ENCODE data around the gene QRICH2. TPM values are rescaled to one million over a fixed set of nuclear protein-coding genes. Genes with fewer than 3 reads are reported as not detected.

QRICH2 gene
- total and polyA plus RNA-seq, 9 of the 15 experiments (the other 6 are each of a cell fraction or from before 2014, with no cell fraction given): 0.03 to 1.6 (median 0.81) TPM

GRCh38 chr17:76336756-76337412 is 28.8 kb upstream of the QRICH2 start:
- H3K79me2 ChIP-seq (ENCODE audit: control insufficient read depth, insufficient read depth, low read length): peaks cover 3% of the 10 kb centered on the region; the same call in 1 of the 3 replicates
- H3K4me2 ChIP-seq (ENCODE audit: insufficient read depth, low read length): no peak overlapping the region
- FAIRE-seq: no peak
- CTCF ChIA-PET (ENCODE audit: low intra/inter-chr PET ratio): no interaction called here
- no peak for DNase-seq (ENCODE audit: extremely low read depth in 1 of 4, low spot score in 3 of 4)
- in situ Hi-C loops (cut with MboI): no loop called here
- no peak overlapping the region for H2AFZ ChIP-seq (ENCODE audit: low read depth, low read length)
- intact Hi-C loops (cut with micrococcal nuclease): no loop called here
- POLR2A ChIA-PET: interaction anchor here (1.5 to 1.9 kb wide), 2 partner anchors 10 to 16 kb away, joined by 4 to 6 read pairs; partner anchors contain the start of gene PRPSAP1
- no peak overlapping the region for H3K9ac ChIP-seq (ENCODE audit: insufficient read depth in 1 of 2, low read depth in 2 of 2, low read length in 2 of 2)
- no peak for ATAC-seq
- WGBS (ENCODE audit: insufficient coverage, low coverage, missing lambda C conversion rate): 86% methylated on average over 7 of the region's 7 CpGs
- H4K20me1 ChIP-seq (replicated peaks; ENCODE audit: control insufficient read depth, insufficient read depth, low read length): no peaks in the 10 kb centered on the region
- BruUV-seq (replicated peaks): no TSS peak
- H3K4me3 ChIP-seq: no peak overlapping the region
- H3K4me1 ChIP-seq (replicated peaks in 1 of 2; ENCODE audit: control insufficient read depth in 2 of 2, insufficient read depth in 2 of 2, low read length in 2 of 2): no peaks in the 10 kb centered on the region; a peak in 1 of 5 replicates
- peaks cover 15% of the 10 kb centered on the region; the same call in 1 of the 3 replicates for H3K36me3 ChIP-seq (ENCODE audit: control insufficient read depth, insufficient read depth, low read length)
- no peaks in the 10 kb centered on the region for H3K9me3 ChIP-seq (replicated peaks; ENCODE audit: control insufficient read depth, insufficient read depth, low read depth, low read length)
- H3K27ac ChIP-seq (ENCODE audit: extremely low read depth, low read depth, low read length): no peak overlapping the region
- H3K27me3 ChIP-seq (ENCODE audit: control insufficient read depth in 2 of 2, insufficient read depth in 2 of 2, low read length in 2 of 2): no peaks in the 10 kb centered on the region
- no peaks in the 10 kb centered on the region for H3K9me1 ChIP-seq (ENCODE audit: control insufficient read depth, insufficient read depth, low read length)
- TF ChIP-seq ZBTB26 (CRISPR knock-in tag; IDR thresholded peaks at IDR 0.05): no peak
- TF ChIP-seq TOE1 (IDR thresholded peaks at IDR 0.05; ENCODE audit: borderline replicate concordance): no peak
- TF ChIP-seq TOE1 (CRISPR knock-in tag; IDR thresholded peaks at IDR 0.05; ENCODE audit: borderline replicate concordance, low read depth): no peak
- no peak for TF ChIP-seq SPI1 (IDR thresholded peaks at IDR 0.05; ENCODE audit: borderline replicate concordance, low read depth, low read length)
- no peak for TF ChIP-seq E2F6 (IDR thresholded peaks at IDR 0.05; ENCODE audit: borderline replicate concordance in 1 of 2, extremely low read depth in 1 of 2, insufficient read depth in 1 of 2, insufficient read length in 1 of 2, low read depth in 1 of 2, low read length in 1 of 2, poor library complexity in 1 of 2, severe bottlenecking in 1 of 2)
- no peak for TF ChIP-seq HDAC2 (IDR thresholded peaks at IDR 0.05)
- no peak for TF ChIP-seq ZNF584 (CRISPR knock-in tag; IDR thresholded peaks at IDR 0.05; ENCODE audit: low read depth)
- no peak for TF ChIP-seq HNRNPLL (IDR thresholded peaks at IDR 0.05; ENCODE audit: low read depth, low read length, poor library complexity, severe bottlenecking)
- TF ChIP-seq ZNF511 (CRISPR knock-in tag; IDR thresholded peaks at IDR 0.05): no peak
- TF ChIP-seq ZNF197 (CRISPR knock-in tag; IDR thresholded peaks at IDR 0.05; ENCODE audit: low read depth): no peak
- TF ChIP-seq TAF7 (tag; IDR thresholded peaks at IDR 0.05): no peak
- TF ChIP-seq ZC3H8 (IDR thresholded peaks at IDR 0.05): no peak
- no peak for TF ChIP-seq CCNT2 (IDR thresholded peaks at IDR 0.05; ENCODE audit: borderline replicate concordance, extremely low read depth, insufficient read length, low read depth, low read length)
- no peak for TF ChIP-seq XRCC4 (IDR thresholded peaks at IDR 0.05; ENCODE audit: extremely low read depth, insufficient read depth, insufficient read length)

Data from K562 (cell line).